PC-3 (cell line): ENCODE data around the gene IL17REL.

ENCODE experiments used
- CTCF ChIP-seq: fragments of 300-600 bp; sonication (generic); conservative IDR thresholded peaks from 2 replicates; pipeline ENCODE4 v1.5.1; 2017; ENCODE audit warnings: antibody characterized with exemption, low read depth, mild to moderate bottlenecking, low read length
- EZH2 ChIP-seq: fragments of 300-600 bp; sonication (generic); IDR thresholded peaks from one replicate; pipeline ENCODE4 v1.6.1; 2017; ENCODE audit warnings: antibody characterized with exemption, mild to moderate bottlenecking, low read length; ENCODE audit not compliant: unreplicated experiment
- EZH2phosphoT487 ChIP-seq: fragments of 300-600 bp; sonication (generic); IDR thresholded peaks from 2 replicates; pipeline ENCODE4 v1.6.1; 2018; ENCODE audit warnings: mild to moderate bottlenecking, antibody characterized with exemption, low read length, borderline replicate concordance

GRCh38 chr22:50030297-50031188 is 18.0 kb upstream of the IL17REL start:
- peak; percentile 67 for TF ChIP-seq CTCF
- no peak for TF ChIP-seq EZH2
- no peak for TF ChIP-seq EZH2phosphoT487
